GM12875 (cell line): ENCODE results near the gene PTPA.

Experiments used
- H3K4me3 ChIP-seq: one replicate; pipeline ENCODE4 v1.5.1; 2011; ENCODE audit warnings: low read depth, low read length, control low read depth
- CTCF ChIP-seq: IDR thresholded peaks from 2 replicates; pipeline ENCODE4 v1.5.1; 2011; ENCODE audit warnings: low read depth, mild to moderate bottlenecking, control low read depth, inconsistent platforms, low read length, moderate library complexity, borderline replicate concordance; ENCODE audit not compliant: insufficient read depth

The PTPA gene

GRCh38 chr9:129070696-129071525 is 40.3 kb upstream of the PTPA start:
- no peak for TF ChIP-seq CTCF
- H3K4me3 ChIP-seq = no peak overlapping the region

GRCh38 chr9:129071526-129072126 is 39.6 kb upstream of the PTPA start:
- H3K4me3 ChIP-seq = no peak overlapping the region

GRCh38 chr9:129072171-129072570 is 39.0 kb upstream of the PTPA start:
- H3K4me3 ChIP-seq = no peak overlapping the region
- TF ChIP-seq CTCF = no peak

More at GRCh38 chr9:129071526-129072126, 39.6 kb upstream of the PTPA start:
- TF ChIP-seq CTCF = no peak

GRCh38 chr9:129073404-129073803 is 37.8 kb upstream of the PTPA start:
- no peak overlapping the region for H3K4me3 ChIP-seq
- no peak for TF ChIP-seq CTCF

- no peak for TF ChIP-seq CTCF
- no peak overlapping the region for H3K4me3 ChIP-seq
These were observed 37.1 kb upstream of the PTPA start for GRCh38 chr9:129074106-129074505.

- no peak overlapping the region for H3K4me3 ChIP-seq
- no peak for TF ChIP-seq CTCF
These were observed 35.1 kb upstream of the PTPA start for GRCh38 chr9:129075996-129076639.
